Memory B cell (primary cell): ENCODE results near the gene MVB12B.

ENCODE experiments used
- ATAC-seq: fragments of 150-1000 bp; cut with Tn5 transposase; 2 replicates; pipeline ENCODE4 v1.10.0; 2021; ENCODE audit warnings: low read depth, mild to moderate bottlenecking, moderate library complexity
- DNase-seq, 2 donors: peaks; one replicate each; pipeline ENCODE4 v3.0.0; 2022; ENCODE audit warnings: low spot score in 2 of 2
- H3K27ac Mint-ChIP-seq: one replicate; pipeline ENCODE4 v1.8.0; 2022; ENCODE audit warnings: mild to moderate bottlenecking, moderate library complexity, mixed read lengths
- H3K27me3 Mint-ChIP-seq: one replicate; pipeline ENCODE4 v1.8.0; 2022; ENCODE audit warnings: mixed read lengths
- H3K36me3 Mint-ChIP-seq: one replicate; pipeline ENCODE4 v1.8.0; 2022; ENCODE audit warnings: mild to moderate bottlenecking, mixed read lengths
- H3K4me1 Mint-ChIP-seq: one replicate; pipeline ENCODE4 v1.8.0; 2022; ENCODE audit warnings: mixed read lengths
- H3K4me3 Mint-ChIP-seq: one replicate; pipeline ENCODE4 v1.8.0; 2022; ENCODE audit warnings: mild to moderate bottlenecking, moderate library complexity, mixed read lengths
- H3K9me3 Mint-ChIP-seq: one replicate; pipeline ENCODE4 v1.8.0; 2022; ENCODE audit warnings: mixed read lengths

MVB12B gene

DNA sequence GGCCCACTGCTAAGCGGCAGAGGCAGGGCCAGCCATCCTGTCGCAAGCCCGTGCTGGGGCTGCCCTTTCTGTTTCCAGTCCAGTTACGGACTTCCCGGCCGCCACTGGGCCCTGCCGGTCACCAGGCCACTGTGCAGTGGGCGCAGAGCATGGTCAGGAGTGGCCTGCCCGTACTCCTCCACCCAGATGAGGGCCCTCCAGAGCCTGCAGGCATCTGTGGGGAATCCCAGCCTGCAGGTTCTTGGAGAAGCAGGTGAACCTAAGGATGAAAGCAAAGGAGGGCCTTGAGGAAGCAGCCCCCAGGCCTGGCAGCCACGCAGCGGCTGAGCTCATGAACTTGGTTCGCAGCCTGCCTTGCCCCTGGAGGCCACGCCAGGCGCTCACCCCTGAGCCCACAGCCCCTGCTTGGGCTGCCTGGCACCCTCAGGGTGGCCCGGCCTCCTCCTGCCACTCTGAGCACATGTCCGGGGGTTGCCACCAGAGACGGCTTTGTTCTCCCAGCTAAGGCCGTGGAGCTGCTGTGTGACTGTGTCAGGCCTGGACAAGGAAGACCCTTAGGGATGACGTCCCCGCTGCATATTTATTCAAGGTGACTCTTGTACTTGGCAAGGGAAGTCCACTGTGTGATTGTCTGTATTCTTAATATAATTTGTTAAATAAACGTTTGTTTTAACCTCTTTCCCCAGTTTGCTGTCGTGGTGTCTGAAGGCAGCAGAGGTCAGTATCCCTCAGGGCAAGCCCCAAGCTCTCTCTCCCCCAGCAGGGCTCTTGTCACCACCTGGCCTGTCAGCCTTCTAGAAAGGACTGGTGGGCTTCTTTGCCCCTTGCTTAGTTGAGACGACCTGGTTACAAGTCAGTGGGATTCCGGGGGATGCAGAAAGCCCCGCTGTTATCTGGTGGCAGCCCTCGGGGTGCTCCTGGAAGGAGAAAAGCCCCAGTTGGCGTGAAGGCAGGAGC, 180.0 kb downstream of the MVB12B start:
- H3K27ac Mint-ChIP-seq, result no peak overlapping the region
- no peaks in the 10 kb centered on the region for H3K36me3 Mint-ChIP-seq
- no peak for DNase-seq
- no peaks in the 10 kb centered on the region for H3K9me3 Mint-ChIP-seq
- no peaks in the 10 kb centered on the region for H3K4me1 Mint-ChIP-seq
- no peak overlapping the region for H3K4me3 Mint-ChIP-seq
- peaks cover 11% of the 10 kb centered on the region for H3K27me3 Mint-ChIP-seq
- ATAC-seq, result no peak

DNA sequence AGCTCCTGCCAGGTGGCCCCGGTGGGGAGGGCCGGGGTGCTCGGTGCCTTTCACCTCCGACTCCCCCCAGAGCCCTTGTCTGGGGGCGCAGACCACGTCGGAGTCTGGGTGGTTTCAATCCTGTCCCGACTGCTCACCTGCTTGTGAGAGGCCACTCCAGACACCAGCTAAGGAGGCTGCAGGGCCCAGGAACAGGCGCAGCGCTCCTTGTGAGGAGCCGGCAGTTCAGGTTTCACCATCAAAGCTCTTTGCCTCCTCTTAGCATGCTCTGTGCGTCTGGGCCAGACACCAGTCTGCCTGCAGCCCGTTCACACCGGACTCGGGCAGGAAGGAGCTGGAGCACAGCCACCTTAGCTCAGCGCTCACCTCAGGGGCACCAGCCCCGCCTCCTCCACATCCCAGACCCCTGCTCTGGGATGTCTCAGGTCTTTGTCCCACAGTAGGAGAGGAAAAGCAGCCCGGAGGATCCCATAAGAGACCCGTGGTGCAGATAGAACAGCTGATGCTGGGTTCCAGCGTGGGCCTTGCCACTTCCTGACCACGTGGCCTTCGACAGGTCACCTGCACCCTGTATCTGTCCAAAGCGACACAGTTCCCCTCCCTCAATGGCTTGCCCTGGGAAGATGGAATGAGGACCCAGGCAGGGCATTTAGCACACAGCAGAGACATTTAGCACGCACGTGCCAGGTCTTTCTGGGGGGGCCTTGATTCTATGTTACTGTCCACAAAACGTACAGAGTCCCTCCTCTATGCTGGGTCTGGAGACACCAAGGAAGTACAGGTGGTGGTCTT, 180.9 kb downstream of the MVB12B start:
- DNase-seq, result no peak

DNA sequence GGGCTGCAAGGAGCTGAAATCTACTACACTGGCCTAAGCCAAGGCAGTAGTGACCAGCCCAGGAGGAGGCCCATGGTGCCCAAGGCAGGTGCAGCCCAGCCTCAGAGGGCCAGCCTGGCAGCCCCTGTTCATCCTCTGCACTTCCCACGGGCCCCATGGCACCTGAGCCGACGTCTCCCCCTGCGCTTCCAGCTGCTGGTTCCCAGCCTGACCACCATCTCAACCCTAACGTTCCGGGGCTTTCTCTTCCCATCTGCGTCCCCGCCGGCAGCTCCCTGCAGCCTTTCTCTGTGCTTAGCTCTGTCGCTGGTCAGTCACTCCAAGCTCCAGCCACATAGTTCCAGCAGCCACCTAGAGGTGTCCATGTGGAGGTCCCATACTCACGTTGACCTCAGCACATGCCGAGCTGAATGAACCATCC, 181.6 kb downstream of the MVB12B start:
- DNase-seq (no peak), ATAC-seq (no peak)
- Mint-ChIP-seq H3K4me1 (no peaks in the 10 kb centered on the region), H3K36me3 (no peaks in the 10 kb centered on the region), H3K9me3 (no peaks in the 10 kb centered on the region), H3K4me3 (no peak overlapping the region), H3K27ac (no peak overlapping the region), H3K27me3 (peaks cover 13% of the 10 kb centered on the region)

More for the DNA sequence above, 180.9 kb downstream of the MVB12B start:
- ATAC-seq, result no peak
- H3K27ac Mint-ChIP-seq, result no peak overlapping the region
- peaks cover 13% of the 10 kb centered on the region for H3K27me3 Mint-ChIP-seq
- H3K4me3 Mint-ChIP-seq, result no peak overlapping the region
- H3K4me1 Mint-ChIP-seq, result no peaks in the 10 kb centered on the region
- no peaks in the 10 kb centered on the region for H3K36me3 Mint-ChIP-seq
- H3K9me3 Mint-ChIP-seq, result no peaks in the 10 kb centered on the region

DNA sequence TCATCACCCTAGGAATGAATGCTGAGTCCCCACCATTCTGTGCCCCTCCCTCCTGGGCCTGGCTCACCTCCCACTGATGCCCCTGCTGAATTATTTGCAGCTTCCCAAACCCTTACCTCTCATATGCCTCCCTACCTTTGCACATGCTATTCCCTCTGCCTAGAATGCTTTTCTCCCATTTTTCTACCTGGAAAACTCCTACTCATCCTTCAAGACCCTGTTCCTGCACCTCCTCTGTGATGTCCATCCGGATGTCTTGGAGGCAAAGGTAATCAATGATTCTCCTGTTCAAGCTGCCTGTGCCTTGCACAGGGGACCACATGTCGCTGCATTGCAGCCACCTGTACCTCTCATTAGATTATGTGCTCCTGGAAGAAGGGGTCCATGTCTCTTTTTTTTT, 182.3 kb downstream of the MVB12B start:
- Mint-ChIP-seq H3K27me3 (peaks cover 13% of the 10 kb centered on the region), H3K36me3 (no peaks in the 10 kb centered on the region), H3K4me3 (no peak overlapping the region), H3K27ac (no peak overlapping the region), H3K9me3 (no peaks in the 10 kb centered on the region), H3K4me1 (no peaks in the 10 kb centered on the region)
- ATAC-seq, result no peak
- DNase-seq, result no peak

DNA sequence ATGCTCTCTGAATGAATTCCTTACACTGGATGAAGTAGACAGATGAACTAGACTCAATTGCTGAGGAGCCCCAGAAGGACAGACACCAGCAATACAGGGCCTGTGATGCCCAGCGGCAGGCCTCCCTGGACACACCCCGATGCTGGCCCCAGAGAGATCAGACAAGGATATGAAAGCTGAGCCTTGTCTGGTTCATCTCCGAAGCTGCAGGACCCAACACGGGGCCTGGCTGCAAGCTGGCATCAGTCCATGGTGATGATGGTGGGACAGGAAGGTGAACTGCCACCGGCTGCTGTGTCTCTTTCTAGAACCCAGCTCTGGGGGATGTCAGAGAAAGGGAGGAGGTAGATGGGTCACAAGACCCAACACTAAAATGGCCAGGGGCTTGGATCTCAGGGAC, 183.1 kb downstream of the MVB12B start:
- Mint-ChIP-seq H3K4me1 (no peaks in the 10 kb centered on the region), H3K9me3 (no peaks in the 10 kb centered on the region), H3K27me3 (peaks cover 13% of the 10 kb centered on the region), H3K4me3 (no peak overlapping the region), H3K36me3 (no peaks in the 10 kb centered on the region), H3K27ac (no peak overlapping the region)
- no peak for DNase-seq
- ATAC-seq, result no peak

DNA sequence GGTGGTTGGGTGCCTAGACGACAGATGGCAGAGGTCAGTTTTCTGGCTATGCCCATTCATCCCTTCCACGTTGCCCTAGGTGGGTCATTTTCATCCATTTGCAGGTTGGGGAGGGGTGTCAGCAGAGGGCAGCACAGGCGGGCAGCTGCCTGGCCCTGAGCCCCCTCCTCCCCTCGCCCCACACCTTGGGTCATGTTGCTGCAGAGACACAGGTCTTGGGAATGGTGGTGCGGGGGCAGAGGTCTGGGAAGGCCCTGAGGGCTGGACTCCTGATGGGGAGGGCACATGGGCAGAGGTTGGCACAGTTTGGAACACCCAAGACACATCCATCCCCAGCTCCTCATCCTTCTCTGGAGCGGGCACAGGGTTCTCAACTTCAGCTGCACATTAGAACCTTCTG, 183.9 kb downstream of the MVB12B start:
- Mint-ChIP-seq H3K27me3 (peaks cover 16% of the 10 kb centered on the region), H3K36me3 (no peaks in the 10 kb centered on the region), H3K4me1 (no peaks in the 10 kb centered on the region), H3K4me3 (no peak overlapping the region), H3K27ac (no peak overlapping the region), H3K9me3 (no peaks in the 10 kb centered on the region)
- DNase-seq (no peak), ATAC-seq (no peak)

DNA sequence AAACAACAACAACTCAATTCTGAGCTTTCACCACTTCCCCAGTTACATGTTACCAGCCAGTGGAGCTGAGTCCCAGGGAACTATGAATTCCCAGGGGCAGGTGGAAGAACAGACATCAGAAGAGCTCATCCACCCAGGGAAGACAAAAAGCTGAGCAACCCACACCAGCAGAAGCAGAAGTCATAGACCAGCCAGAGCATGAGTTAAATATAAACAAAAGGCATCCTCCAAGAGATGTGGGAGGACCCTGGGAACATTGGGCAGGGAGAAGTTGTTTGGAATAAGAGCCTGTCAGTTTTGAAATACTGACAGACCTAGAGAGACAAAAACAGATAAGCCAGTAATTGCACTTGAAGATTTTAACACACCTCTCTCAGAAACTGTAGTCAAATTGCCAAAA, 184.8 kb downstream of the MVB12B start:
- H3K9me3 Mint-ChIP-seq, result no peaks in the 10 kb centered on the region
- no peak for DNase-seq
- no peaks in the 10 kb centered on the region for H3K36me3 Mint-ChIP-seq
- H3K27ac Mint-ChIP-seq, result no peak overlapping the region
- H3K4me1 Mint-ChIP-seq, result no peaks in the 10 kb centered on the region
- H3K4me3 Mint-ChIP-seq, result no peak overlapping the region
- no peak for ATAC-seq
- H3K27me3 Mint-ChIP-seq, result peaks cover 18% of the 10 kb centered on the region

DNA sequence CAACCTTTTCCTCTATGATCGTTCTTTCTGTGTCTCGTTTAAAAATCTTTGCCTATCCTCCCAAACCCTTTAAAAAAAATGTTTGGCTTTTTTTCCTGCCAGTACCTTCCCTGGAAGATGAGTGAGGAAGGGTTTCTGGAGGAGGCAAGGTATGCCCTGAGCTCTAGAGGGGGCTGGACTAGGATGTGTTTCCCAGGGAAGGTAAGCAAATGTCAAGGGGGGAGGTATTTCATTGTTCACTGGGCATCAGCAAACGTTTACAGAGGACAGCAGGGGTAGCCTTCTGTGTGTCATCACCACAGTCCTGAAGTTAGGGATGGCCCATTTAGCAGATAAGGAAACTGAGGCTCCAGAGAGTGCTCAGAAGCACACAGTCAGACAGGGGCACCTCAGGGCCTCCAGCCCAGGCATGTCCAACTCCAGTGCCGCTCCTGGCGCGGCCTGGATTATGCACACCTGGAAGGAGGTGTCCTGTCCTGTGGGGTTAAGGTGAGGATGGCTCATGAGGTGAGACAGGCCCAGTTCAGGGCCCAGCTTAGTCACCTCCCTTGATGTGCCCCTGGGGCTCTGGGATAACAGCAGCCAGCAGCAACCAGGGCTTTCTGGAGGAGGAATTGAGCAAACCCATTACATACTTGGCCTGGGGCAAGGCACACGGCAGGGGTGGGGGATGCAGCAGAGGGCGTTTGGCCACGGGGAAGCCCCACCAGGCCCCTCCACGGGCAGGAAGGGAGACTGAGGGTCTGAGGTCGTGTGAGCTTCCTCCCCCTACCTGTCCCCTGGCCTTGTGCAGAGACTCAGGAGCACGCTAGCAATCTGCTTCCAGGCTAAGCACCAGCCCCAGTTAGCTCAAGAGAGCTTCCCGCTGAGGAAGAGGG, 186.8 kb downstream of the MVB12B start:
- ATAC-seq (no peak), DNase-seq (no peak)
- no peak overlapping the region for H3K27ac Mint-ChIP-seq
- peaks cover 19% of the 10 kb centered on the region for H3K27me3 Mint-ChIP-seq
- H3K36me3 Mint-ChIP-seq, result no peaks in the 10 kb centered on the region
- H3K9me3 Mint-ChIP-seq, result no peaks in the 10 kb centered on the region
- peaks cover 9% of the 10 kb centered on the region for H3K4me1 Mint-ChIP-seq
- H3K4me3 Mint-ChIP-seq, result no peak overlapping the region

DNA sequence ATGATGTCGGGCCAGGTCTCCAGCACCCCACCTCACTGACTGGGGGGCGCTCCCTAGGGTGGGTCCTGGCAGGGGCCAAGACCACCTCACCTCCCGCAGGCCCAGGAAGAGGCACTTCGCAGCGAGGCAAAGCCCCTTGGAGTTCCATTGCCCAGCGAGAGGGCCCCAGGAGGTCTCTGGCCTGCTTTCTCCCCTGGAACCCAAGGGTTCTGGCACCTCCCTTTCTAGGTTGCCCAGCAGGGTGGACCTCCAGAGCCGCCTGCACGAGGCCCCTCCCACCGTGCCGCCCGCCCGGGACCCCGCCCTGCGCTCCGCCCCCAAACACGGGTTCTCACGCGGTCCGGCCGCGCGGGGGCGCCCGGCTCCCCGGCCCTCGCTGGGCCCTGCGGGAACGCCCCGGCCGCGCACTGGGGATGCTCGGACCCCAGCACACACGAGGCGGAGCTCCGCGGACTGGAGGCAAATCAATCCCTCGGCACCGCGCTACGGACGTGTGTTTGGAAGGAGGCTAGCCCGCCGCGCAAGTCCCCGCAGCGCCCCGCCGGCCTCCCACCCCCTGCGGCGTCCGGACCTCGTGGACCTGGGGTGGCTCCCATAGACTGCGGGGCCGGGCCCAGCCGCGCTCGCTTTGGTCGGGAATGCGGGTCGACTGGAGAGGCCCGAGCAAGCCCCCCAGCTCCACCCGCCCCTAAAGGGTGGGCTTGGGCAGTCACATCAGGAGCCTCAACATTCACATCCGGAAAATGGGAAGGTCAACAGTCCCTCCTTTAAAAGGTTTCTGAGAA, 187.6 kb downstream of the MVB12B start:
- Mint-ChIP-seq H3K4me1 (peaks cover 9% of the 10 kb centered on the region), H3K4me3 (no peak overlapping the region), H3K36me3 (no peaks in the 10 kb centered on the region), H3K27me3 (peaks cover 19% of the 10 kb centered on the region), H3K9me3 (no peaks in the 10 kb centered on the region), H3K27ac (no peak overlapping the region)
- DNase-seq (peak; percentile 52 to 77), ATAC-seq (peak; percentile 86)

DNA sequence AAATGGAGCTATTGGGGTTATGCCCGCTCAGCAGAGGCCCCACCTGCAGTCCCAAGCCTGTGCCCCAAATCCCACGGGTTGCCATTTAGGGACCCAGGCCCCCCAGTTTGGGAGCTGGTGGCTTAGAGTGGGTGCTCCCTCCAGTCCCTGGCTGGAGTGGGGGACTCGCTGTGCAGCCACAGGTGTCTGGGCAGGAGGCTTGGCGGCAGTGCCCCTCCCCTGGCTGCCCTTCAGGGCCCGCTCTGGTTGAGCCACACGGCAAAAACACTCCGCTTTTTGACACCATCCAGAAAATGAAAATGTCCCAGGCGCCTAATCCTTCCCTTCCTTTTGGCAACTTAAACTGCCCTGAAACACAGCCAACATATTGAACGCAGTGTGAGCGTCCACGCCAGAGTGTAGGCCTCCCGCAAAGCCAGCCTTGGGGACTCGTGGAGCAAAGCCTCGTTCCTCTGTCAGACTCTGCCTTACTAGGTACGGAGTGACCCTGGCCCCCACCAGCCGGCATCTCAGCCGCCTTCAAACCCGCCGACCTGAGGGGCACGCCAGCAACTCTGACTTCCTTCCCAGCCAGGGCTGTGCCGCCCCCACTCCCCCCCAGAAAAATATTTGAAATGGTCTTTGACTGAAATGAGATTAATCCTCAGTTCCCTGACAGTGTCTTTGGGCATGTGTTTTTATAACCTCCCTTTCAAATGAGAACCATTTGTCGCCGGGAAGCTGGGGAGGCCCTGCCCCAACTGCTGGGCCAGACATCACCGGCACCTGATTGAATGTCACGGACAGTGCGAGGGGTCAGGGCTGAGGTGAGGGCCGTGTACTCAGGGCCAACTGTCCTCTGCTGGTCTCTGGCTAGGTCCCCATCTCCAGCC, 188.6 kb downstream of the MVB12B start:
- no peak for ATAC-seq
- no peaks in the 10 kb centered on the region for H3K9me3 Mint-ChIP-seq
- peak overlapping the region; percentile 71 for H3K4me3 Mint-ChIP-seq
- no peaks in the 10 kb centered on the region for H3K36me3 Mint-ChIP-seq
- no peak overlapping the region for H3K27ac Mint-ChIP-seq
- peaks cover 21% of the 10 kb centered on the region for H3K27me3 Mint-ChIP-seq
- peaks cover 9% of the 10 kb centered on the region for H3K4me1 Mint-ChIP-seq
- DNase-seq, result no peak

DNA sequence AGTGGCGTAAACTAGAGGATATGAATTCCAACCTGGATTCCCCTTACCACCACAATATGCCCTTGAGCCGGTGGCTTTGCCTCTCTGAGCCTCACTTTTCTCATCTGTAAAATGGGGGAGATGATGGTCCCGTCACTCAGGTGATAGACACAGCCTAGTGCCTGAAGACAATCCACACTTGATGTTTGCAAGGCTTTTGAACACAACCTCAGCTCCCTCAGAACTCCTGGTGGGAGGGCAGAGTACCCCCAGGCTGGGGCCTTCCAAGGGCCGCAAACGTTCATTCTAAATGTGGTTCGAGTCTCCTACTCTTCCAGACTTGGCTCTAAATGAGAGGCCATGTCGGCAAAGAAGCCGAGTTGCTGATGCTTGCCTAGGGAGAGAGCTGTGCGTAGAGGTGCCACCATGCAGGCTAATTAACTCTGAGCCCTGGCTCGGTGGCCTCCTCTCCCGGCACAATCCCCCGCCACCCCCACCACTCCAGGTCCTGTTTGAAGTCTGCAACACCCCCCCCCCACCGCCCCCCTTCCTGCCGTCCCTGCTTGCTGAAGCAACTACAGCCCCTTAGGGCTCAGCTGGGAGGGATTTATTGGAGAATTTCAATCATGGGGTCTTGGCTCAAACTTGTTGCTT, 189.4 kb downstream of the MVB12B start:
- no peaks in the 10 kb centered on the region for H3K9me3 Mint-ChIP-seq
- peaks cover 9% of the 10 kb centered on the region for H3K4me1 Mint-ChIP-seq
- H3K27ac Mint-ChIP-seq, result no peak overlapping the region
- H3K27me3 Mint-ChIP-seq, result peaks cover 21% of the 10 kb centered on the region
- no peak overlapping the region for H3K4me3 Mint-ChIP-seq
- ATAC-seq (no peak), DNase-seq (no peak)
- H3K36me3 Mint-ChIP-seq, result no peaks in the 10 kb centered on the region

DNA sequence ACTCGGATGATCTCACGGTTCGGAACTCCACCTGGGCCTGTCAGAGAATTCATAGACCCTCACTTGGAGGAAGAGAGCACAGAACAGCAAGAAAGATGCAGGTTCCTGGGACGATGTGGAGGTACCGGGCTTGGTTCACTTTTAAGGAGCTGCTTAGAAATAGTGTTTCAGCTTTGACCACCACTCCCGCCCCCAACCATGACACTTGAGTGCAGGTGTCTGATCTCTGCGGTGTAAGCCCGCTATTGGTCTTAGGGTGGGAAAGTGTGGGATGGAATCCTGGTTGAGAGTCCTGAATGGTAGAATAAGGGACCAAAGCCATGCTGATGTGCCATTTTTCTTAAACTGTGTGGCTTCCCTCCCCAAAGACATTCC, 189.9 kb downstream of the MVB12B start:
- no peaks in the 10 kb centered on the region for H3K9me3 Mint-ChIP-seq
- H3K36me3 Mint-ChIP-seq, result no peaks in the 10 kb centered on the region
- peaks cover 9% of the 10 kb centered on the region for H3K4me1 Mint-ChIP-seq
- H3K4me3 Mint-ChIP-seq, result peak overlapping the region; percentile 82
- no peak for ATAC-seq
- no peak overlapping the region for H3K27ac Mint-ChIP-seq
- no peak for DNase-seq
- peaks cover 18% of the 10 kb centered on the region for H3K27me3 Mint-ChIP-seq
